Kasumi-1 (cell line): ENCODE data around the gene TAS2R60.
"Not testable (repeated sequence)": the region's sequence is repeated elsewhere in the genome, so short reads cannot be mapped to it uniquely, and the experiment has no call there.

Source experiments
- DNase-seq, 2 experiments: peaks; one replicate each; lab custom pipeline; 2025; lab: John Stamatoyannopoulos, UW

The TAS2R60 gene

GRCh38 chr7:143411976-143412708 is 31.1 kb upstream of the TAS2R60 start:
- peak; percentile 50 to 72 for DNase-seq

- DNase-seq, result no peak
Observed at GRCh38 chr7:143413123-143413522, 30.1 kb upstream of the TAS2R60 start.

- not testable (repeated sequence) for DNase-seq
Observed at GRCh38 chr7:143415209-143415608, 28.0 kb upstream of the TAS2R60 start.

GRCh38 chr7:143415742-143416397 is 27.4 kb upstream of the TAS2R60 start:
- no peak for DNase-seq

GRCh38 chr7:143416565-143417149 is 26.6 kb upstream of the TAS2R60 start:
- peak; percentile 68 to 77 for DNase-seq

- DNase-seq, result no peak
Observed at GRCh38 chr7:143417734-143418383, 25.4 kb upstream of the TAS2R60 start.

GRCh38 chr7:143418681-143419458 is 24.4 kb upstream of the TAS2R60 start:
- DNase-seq, result no peak

- no peak for DNase-seq
Observed at GRCh38 chr7:143419880-143420279, 23.4 kb upstream of the TAS2R60 start.

- not testable (repeated sequence) for DNase-seq
Observed at GRCh38 chr7:143420624-143421023, 22.6 kb upstream of the TAS2R60 start.

GRCh38 chr7:143422033-143422432 is 21.2 kb upstream of the TAS2R60 start:
- DNase-seq, result no peak

GRCh38 chr7:143424476-143424875 is 18.8 kb upstream of the TAS2R60 start:
- DNase-seq, result not testable (repeated sequence)

- DNase-seq, result no peak
Observed at GRCh38 chr7:143426479-143427142, 16.6 kb upstream of the TAS2R60 start.

GRCh38 chr7:143429770-143430698 is 13.2 kb upstream of the TAS2R60 start:
- DNase-seq, result no peak

- no peak for DNase-seq
Observed at GRCh38 chr7:143431109-143431508, 12.1 kb upstream of the TAS2R60 start.

GRCh38 chr7:143433759-143434158 is 9.5 kb upstream of the TAS2R60 start:
- DNase-seq, result no peak

GRCh38 chr7:143434660-143435059 is 8.6 kb upstream of the TAS2R60 start:
- no peak for DNase-seq

GRCh38 chr7:143435266-143435665 is 8.0 kb upstream of the TAS2R60 start:
- DNase-seq, result no peak

GRCh38 chr7:143436325-143436946 is 6.8 kb upstream of the TAS2R60 start:
- no peak for DNase-seq

- no peak for DNase-seq
Observed at GRCh38 chr7:143437578-143437977, 5.7 kb upstream of the TAS2R60 start.

- DNase-seq, result no peak
Observed at GRCh38 chr7:143439866-143440265, 3.4 kb upstream of the TAS2R60 start.
